ENCODE measurements around the gene AANAT.

DNA sequence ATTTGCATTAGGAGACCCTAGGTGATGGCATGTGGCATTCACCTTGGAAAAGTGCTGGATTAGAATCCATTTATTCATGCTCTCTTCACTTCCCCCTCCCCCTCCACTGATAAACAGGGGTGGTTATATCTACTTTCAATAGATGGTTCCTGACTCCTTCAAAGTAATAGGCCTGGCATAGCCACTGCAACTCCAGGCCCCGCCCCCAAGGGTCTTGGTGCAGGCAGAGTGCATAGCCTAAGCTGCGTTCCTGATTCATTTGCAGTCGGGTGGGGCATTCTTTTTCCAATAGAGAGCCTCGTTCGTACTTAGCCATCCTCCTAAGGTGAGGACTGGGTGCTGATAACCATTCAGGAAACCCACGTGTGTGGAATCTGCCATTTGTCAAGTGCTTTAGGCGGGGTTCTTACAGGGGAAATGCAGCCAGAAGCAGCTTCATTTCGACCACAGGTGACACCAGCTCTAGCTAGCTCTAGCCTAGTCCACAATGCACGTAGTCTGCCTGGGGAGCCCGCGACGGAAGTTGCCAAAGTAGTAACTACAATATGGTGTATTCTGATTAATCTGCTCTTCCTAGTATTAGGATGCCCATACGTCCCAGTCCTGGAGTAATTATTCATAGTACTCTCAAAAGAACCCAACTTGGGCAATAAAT, 25.6 kb upstream of the AANAT start:
- TF ChIP-seq, protein P1, sequence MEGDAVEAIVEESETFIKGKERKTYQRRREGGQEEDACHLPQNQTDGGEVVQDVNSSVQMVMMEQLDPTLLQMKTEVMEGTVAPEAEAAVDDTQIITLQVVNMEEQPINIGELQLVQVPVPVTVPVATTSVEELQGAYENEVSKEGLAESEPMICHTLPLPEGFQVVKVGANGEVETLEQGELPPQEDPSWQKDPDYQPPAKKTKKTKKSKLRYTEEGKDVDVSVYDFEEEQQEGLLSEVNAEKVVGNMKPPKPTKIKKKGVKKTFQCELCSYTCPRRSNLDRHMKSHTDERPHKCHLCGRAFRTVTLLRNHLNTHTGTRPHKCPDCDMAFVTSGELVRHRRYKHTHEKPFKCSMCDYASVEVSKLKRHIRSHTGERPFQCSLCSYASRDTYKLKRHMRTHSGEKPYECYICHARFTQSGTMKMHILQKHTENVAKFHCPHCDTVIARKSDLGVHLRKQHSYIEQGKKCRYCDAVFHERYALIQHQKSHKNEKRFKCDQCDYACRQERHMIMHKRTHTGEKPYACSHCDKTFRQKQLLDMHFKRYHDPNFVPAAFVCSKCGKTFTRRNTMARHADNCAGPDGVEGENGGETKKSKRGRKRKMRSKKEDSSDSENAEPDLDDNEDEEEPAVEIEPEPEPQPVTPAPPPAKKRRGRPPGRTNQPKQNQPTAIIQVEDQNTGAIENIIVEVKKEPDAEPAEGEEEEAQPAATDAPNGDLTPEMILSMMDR (conservative IDR thresholded peaks at IDR 0.05) = no peak
- no peak for TF ChIP-seq EZH2 (IDR thresholded peaks at IDR 0.05; ENCODE audit: low read depth)

Measured in PC-9 (cell line).